Neural progenitor cell (in vitro differentiated cells): ENCODE results near the gene RPH3AL.

ENCODE experiments used
- CTCF ChIP-seq: fragments of 200-600 bp; sonication (generic); IDR thresholded peaks from 2 replicates; pipeline ENCODE4 v1.5.1; 2017; ENCODE audit warnings: antibody characterized with exemption, mild to moderate bottlenecking
- EZH2 ChIP-seq: fragments of 200-600 bp; sonication (generic); IDR thresholded peaks from 2 replicates; pipeline ENCODE4 v1.6.1; 2017; ENCODE audit warnings: antibody characterized with exemption, mild to moderate bottlenecking, moderate library complexity
- EZH2phosphoT487 ChIP-seq: fragments of 200-600 bp; sonication (generic); IDR thresholded peaks from 2 replicates; pipeline ENCODE4 v1.6.1; 2017; ENCODE audit warnings: antibody characterized with exemption

- TF ChIP-seq CTCF: no peak
- TF ChIP-seq EZH2phosphoT487: no peak
- no peak for TF ChIP-seq EZH2
These were observed 1.7 kb downstream of the RPH3AL start for GRCh38 chr17:350706-351448.
